Measurements from ENCODE around the gene SPHK1.
A peak's percentile ranks its signal among the peaks of the same experiment; 100 is the strongest.

Gene SPHK1

DNA sequence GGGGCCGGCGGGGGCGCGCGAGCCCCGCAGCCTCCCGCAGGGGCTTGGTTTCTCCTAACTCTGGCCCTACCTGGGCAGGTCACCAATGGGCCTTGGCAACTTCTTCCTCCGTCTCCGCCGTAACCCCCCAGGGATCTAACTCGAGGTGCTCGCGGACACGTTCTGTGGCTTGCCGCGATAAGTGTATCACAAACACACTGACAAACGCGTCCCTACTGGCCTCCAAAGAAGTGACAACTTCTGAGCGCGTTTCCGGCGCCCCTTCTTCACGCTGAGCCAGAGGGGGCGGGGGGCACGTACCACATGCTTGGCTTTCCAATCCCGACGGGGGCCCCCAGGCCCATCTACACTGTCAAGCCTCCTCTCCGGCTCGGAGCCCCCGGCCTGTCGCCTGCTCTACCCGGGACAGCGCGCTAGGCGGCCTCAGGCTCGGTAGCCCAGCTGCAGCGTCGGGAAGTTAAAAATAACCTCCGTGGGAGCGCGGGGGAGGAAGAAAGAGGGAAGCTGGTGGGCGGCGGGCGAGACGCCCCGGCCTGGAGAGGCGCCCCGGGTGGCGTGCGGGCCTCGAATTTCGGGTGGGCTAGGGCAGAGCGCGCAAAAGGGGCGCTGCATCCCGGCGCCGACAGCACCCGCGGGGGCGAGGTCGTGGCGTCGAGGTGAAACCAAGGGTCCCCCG, 725 bp upstream of the SPHK1 start:
- TF ChIP-seq ZFP3 (CRISPR knock-in tag; IDR thresholded peaks at IDR 0.05), result no peak
- no peak for TF ChIP-seq TCF4 (CRISPR knock-in tag; IDR thresholded peaks at IDR 0.05; ENCODE audit: borderline replicate concordance)
- no peak for TF ChIP-seq ZNF565 (CRISPR knock-in tag; conservative IDR thresholded peaks at IDR 0.05; ENCODE audit: low read depth)
- no peak for TF ChIP-seq CSRNP3 (CRISPR knock-in tag; IDR thresholded peaks at IDR 0.05)
- no peak for TF ChIP-seq ARNTL (CRISPR knock-in tag; IDR thresholded peaks at IDR 0.05; ENCODE audit: borderline replicate concordance, low read depth)
- TF ChIP-seq TOX (CRISPR knock-in tag; IDR thresholded peaks at IDR 0.05; ENCODE audit: borderline replicate concordance), result no peak
- no peak for TF ChIP-seq PPARA (CRISPR knock-in tag; IDR thresholded peaks at IDR 0.05; ENCODE audit: borderline replicate concordance)
- no peak for TF ChIP-seq CSDC2 (CRISPR knock-in tag; IDR thresholded peaks at IDR 0.05)
- TF ChIP-seq CREB5 (CRISPR knock-in tag; IDR thresholded peaks at IDR 0.05; ENCODE audit: low read depth), result no peak
- TF ChIP-seq SNAI2 (CRISPR knock-in tag; IDR thresholded peaks at IDR 0.05), result no peak
- no peak for TF ChIP-seq BACH2 (CRISPR knock-in tag; IDR thresholded peaks at IDR 0.05; ENCODE audit: borderline replicate concordance)
- no peak for TF ChIP-seq ZC3H10 (CRISPR knock-in tag; IDR thresholded peaks at IDR 0.05)
- no peak for TF ChIP-seq RARB (CRISPR knock-in tag; IDR thresholded peaks at IDR 0.05)
- TF ChIP-seq ZNF70 (CRISPR knock-in tag; IDR thresholded peaks at IDR 0.05), result no peak
- TF ChIP-seq PATZ1 (CRISPR knock-in tag; IDR thresholded peaks at IDR 0.05; ENCODE audit: borderline replicate concordance), result no peak
- TF ChIP-seq OSR1 (CRISPR knock-in tag; IDR thresholded peaks at IDR 0.05), result no peak
- no peak for TF ChIP-seq ZNF8 (CRISPR knock-in tag; IDR thresholded peaks at IDR 0.05)
- TF ChIP-seq ZFP30 (CRISPR knock-in tag; IDR thresholded peaks at IDR 0.05), result no peak
- no peak for TF ChIP-seq GLIS3 (CRISPR knock-in tag; IDR thresholded peaks at IDR 0.05)
- TF ChIP-seq POU6F1 (CRISPR knock-in tag; IDR thresholded peaks at IDR 0.05; ENCODE audit: borderline replicate concordance, low read depth), result no peak
- peak; percentile 26 for ATAC-seq

- ATAC-seq, result peak; percentile 27
- TF ChIP-seq PPARA (CRISPR knock-in tag; IDR thresholded peaks at IDR 0.05; ENCODE audit: borderline replicate concordance), result no peak
- TF ChIP-seq BACH2 (CRISPR knock-in tag; IDR thresholded peaks at IDR 0.05; ENCODE audit: borderline replicate concordance), result no peak
- TF ChIP-seq TSHZ2 (CRISPR knock-in tag; IDR thresholded peaks at IDR 0.05), result no peak
- no peak for TF ChIP-seq ZFP3 (CRISPR knock-in tag; IDR thresholded peaks at IDR 0.05)
- TF ChIP-seq ARNTL (CRISPR knock-in tag; IDR thresholded peaks at IDR 0.05; ENCODE audit: borderline replicate concordance, low read depth), result no peak
- no peak for TF ChIP-seq CREB5 (CRISPR knock-in tag; IDR thresholded peaks at IDR 0.05; ENCODE audit: low read depth)
- no peak for TF ChIP-seq OSR1 (CRISPR knock-in tag; IDR thresholded peaks at IDR 0.05)
- TF ChIP-seq ZFP30 (CRISPR knock-in tag; IDR thresholded peaks at IDR 0.05), result no peak
- no peak for TF ChIP-seq ESRRG (CRISPR knock-in tag; IDR thresholded peaks at IDR 0.05)
- no peak for TF ChIP-seq ZNF565 (CRISPR knock-in tag; conservative IDR thresholded peaks at IDR 0.05; ENCODE audit: low read depth)
- TF ChIP-seq GLIS3 (CRISPR knock-in tag; IDR thresholded peaks at IDR 0.05), result no peak
- no peak for TF ChIP-seq RARB (CRISPR knock-in tag; IDR thresholded peaks at IDR 0.05)
- TF ChIP-seq PATZ1 (CRISPR knock-in tag; IDR thresholded peaks at IDR 0.05; ENCODE audit: borderline replicate concordance), result no peak
- TF ChIP-seq TCF4 (CRISPR knock-in tag; IDR thresholded peaks at IDR 0.05; ENCODE audit: borderline replicate concordance), result no peak
- no peak for TF ChIP-seq ZNF8 (CRISPR knock-in tag; IDR thresholded peaks at IDR 0.05)
Measured at GRCh38 chr17:76384987-76385891, 830 bp downstream of the SPHK1 start.

All from SK-N-SH treated with all-trans-retinoic acid at 6 μM for 48 hours (cell line).